Mesenchymal stem cell (in vitro differentiated cells and primary cell): ENCODE measurements around the gene MCMBP.
"Not testable (repeated sequence)": the region's sequence is repeated elsewhere in the genome, so short reads cannot be mapped to it uniquely, and the experiment has no call there.

Experiments used
- DNase-seq: peaks from one replicate; pipeline ENCODE4 v3.0.0-alpha.2; 2013
- H2AFZ ChIP-seq: one replicate; pipeline ENCODE4 v1.6.1; 2013; ENCODE audit warnings: low read depth, mild to moderate bottlenecking, control low read depth, inconsistent platforms, low read length, moderate library complexity
- H2AK5ac ChIP-seq: 2 replicates; pipeline ENCODE4 v1.6.1; 2013; ENCODE audit warnings: low read length, moderate library complexity, mild to moderate bottlenecking, inconsistent platforms; ENCODE audit not compliant: severe bottlenecking
- H2BK120ac ChIP-seq: one replicate; pipeline ENCODE4 v1.6.1; 2013; ENCODE audit warnings: low read depth, mild to moderate bottlenecking, inconsistent platforms, low read length, moderate library complexity
- H2BK12ac ChIP-seq, 2 experiments: one replicate each; pipeline ENCODE4 v1.6.1; 2013; ENCODE audit warnings: inconsistent platforms in 2 of 2, low read length in 2 of 2, mild to moderate bottlenecking in 2 of 2, moderate library complexity in 2 of 2, control low read depth in 1 of 2
- H2BK15ac ChIP-seq: one replicate; pipeline ENCODE4 v1.6.1; 2013; ENCODE audit warnings: mild to moderate bottlenecking, low read depth, inconsistent platforms; ENCODE audit not compliant: poor library complexity, severe bottlenecking
- H2BK5ac ChIP-seq: 2 replicates; pipeline ENCODE4 v1.6.1; 2013; ENCODE audit warnings: low read depth, mild to moderate bottlenecking, low read length, control low read depth, inconsistent platforms; ENCODE audit not compliant: poor library complexity, severe bottlenecking
- H3K14ac ChIP-seq, 2 experiments: one replicate each; pipeline ENCODE4 v1.6.1; 2013; ENCODE audit warnings: inconsistent platforms in 2 of 2, low read length in 2 of 2, control low read depth in 1 of 2, mild to moderate bottlenecking in 1 of 2, moderate library complexity in 1 of 2
- H3K18ac ChIP-seq, 2 experiments: one replicate each; pipeline ENCODE4 v1.6.1; 2013; ENCODE audit warnings: inconsistent platforms in 2 of 2, low read length in 2 of 2, control low read depth in 1 of 2, low read depth in 1 of 2, mild to moderate bottlenecking in 1 of 2
- H3K23ac ChIP-seq, 2 experiments: one replicate each; pipeline ENCODE4 v1.6.1; 2013; ENCODE audit warnings: inconsistent platforms in 2 of 2, low read length in 2 of 2, mild to moderate bottlenecking in 2 of 2, moderate library complexity in 2 of 2, control low read depth in 1 of 2
- H3K27ac ChIP-seq: 2 replicates; pipeline ENCODE4 v1.5.1; 2013; ENCODE audit warnings: mild to moderate bottlenecking, moderate library complexity, low read length, control low read depth, inconsistent platforms; ENCODE audit not compliant: poor library complexity, severe bottlenecking
- H3K27me3 ChIP-seq, 2 experiments: 2 replicates each; pipeline versions ENCODE4 v1.6.1 to v1.7.0; 2013; ENCODE audit warnings: low read length in 2 of 2, mild to moderate bottlenecking in 2 of 2, moderate library complexity in 2 of 2, control low read depth in 1 of 2, inconsistent platforms in 1 of 2; ENCODE audit not compliant: control insufficient read depth in 1 of 2, insufficient read depth in 1 of 2
- H3K36me3 ChIP-seq, 2 experiments: 2 replicates each; pipeline versions ENCODE4 v1.6.1 to v1.7.0; 2013; ENCODE audit warnings: low read length in 2 of 2, control low read depth in 1 of 2, inconsistent platforms in 1 of 2, low read depth in 1 of 2, mild to moderate bottlenecking in 1 of 2; ENCODE audit not compliant: insufficient read depth in 2 of 2, control insufficient read depth in 1 of 2
- H3K4ac ChIP-seq, 2 experiments: one replicate each; pipeline ENCODE4 v1.6.1; 2013; ENCODE audit warnings: inconsistent platforms in 2 of 2, low read length in 2 of 2, mild to moderate bottlenecking in 2 of 2, moderate library complexity in 2 of 2, control low read depth in 1 of 2, low read depth in 1 of 2
- H3K4me1 ChIP-seq: 2 replicates; pipeline ENCODE4 v1.6.1; 2013; ENCODE audit warnings: low read depth, low read length, control low read depth; ENCODE audit not compliant: control insufficient read depth, insufficient read depth
- H3K4me2 ChIP-seq: 2 replicates; pipeline ENCODE4 v1.6.1; 2013; ENCODE audit warnings: low read length, mild to moderate bottlenecking, inconsistent platforms; ENCODE audit not compliant: poor library complexity, severe bottlenecking
- H3K4me3 ChIP-seq, 2 experiments: 2 replicates each; pipeline versions ENCODE4 v1.5.1 to v1.7.0; 2013; ENCODE audit warnings: low read length in 2 of 2, mild to moderate bottlenecking in 2 of 2, control low read depth in 1 of 2, low read depth in 1 of 2; ENCODE audit not compliant: insufficient read depth in 1 of 2
- H3K79me1 ChIP-seq: replicated peaks from 2 replicates; pipeline ENCODE4 v1.6.1; 2013; ENCODE audit warnings: mild to moderate bottlenecking, control low read depth, low read length, inconsistent platforms; ENCODE audit not compliant: poor library complexity, severe bottlenecking
- H3K9ac ChIP-seq: 2 replicates; pipeline ENCODE4 v1.7.0; 2013; ENCODE audit warnings: mild to moderate bottlenecking, low read length, moderate library complexity
- H3K9me3 ChIP-seq: 2 replicates; pipeline ENCODE4 v1.7.0; 2013; ENCODE audit warnings: mild to moderate bottlenecking, low read length; ENCODE audit not compliant: control insufficient read depth
- H4K8ac ChIP-seq: one replicate; pipeline ENCODE4 v1.6.1; 2013; ENCODE audit warnings: inconsistent platforms, mild to moderate bottlenecking, low read length, moderate library complexity
- H4K91ac ChIP-seq: one replicate; pipeline ENCODE4 v1.6.1; 2013; ENCODE audit warnings: mild to moderate bottlenecking, low read length, inconsistent platforms
- WGBS: methylation state at CpG from one replicate; pipeline ENCODE4 v1.1.7; 2013; ENCODE audit warnings: mixed read lengths; 5-methylcytosine and 5-hydroxymethylcytosine counted together

Gene MCMBP

GRCh38 chr10:119801176-119801575 lies 71.5 kb downstream of the MCMBP start:
- no peak overlapping the region for H3K27ac ChIP-seq
- H3K79me1 ChIP-seq: no peaks in the 10 kb centered on the region
- H2AFZ ChIP-seq: no peak overlapping the region
- no peak overlapping the region for H2BK5ac ChIP-seq
- H2BK120ac ChIP-seq: no peak overlapping the region
- 100% methylated on average over 1 of the region's 2 CpGs for WGBS
- peaks cover 2 to 26% of the 10 kb centered on the region in 2 experiments for H3K36me3 ChIP-seq
- no peak overlapping the region for H3K23ac ChIP-seq
- H3K18ac ChIP-seq: no peak overlapping the region
- H4K91ac ChIP-seq: no peak overlapping the region
- no peak overlapping the region for H3K4ac ChIP-seq
- H3K9ac ChIP-seq: no peak overlapping the region
- no peak overlapping the region for H3K14ac ChIP-seq
- no peaks in the 10 kb centered on the region for H3K9me3 ChIP-seq
- H3K4me1 ChIP-seq: peaks cover 2% of the 10 kb centered on the region
- H3K4me3 ChIP-seq: no peak overlapping the region
- no peak overlapping the region for H2BK12ac ChIP-seq
- no peak overlapping the region for H3K4me2 ChIP-seq
- H3K27me3 ChIP-seq: no peaks in the 10 kb centered on the region
- no peak overlapping the region for H2AK5ac ChIP-seq
- DNase-seq: no peak
- H4K8ac ChIP-seq: no peak overlapping the region
- no peak overlapping the region for H2BK15ac ChIP-seq

- Histone ChIP-seq H4K8ac (no peak overlapping the region), H3K9ac (no peak overlapping the region), H4K91ac (no peak overlapping the region), H3K27me3 (no peaks in the 10 kb centered on the region), H3K4ac (no peak overlapping the region), H3K27ac (no peak overlapping the region), H2AK5ac (no peak overlapping the region), H2AFZ (no peak overlapping the region), H2BK5ac (no peak overlapping the region), H3K4me3 (no peak overlapping the region), H3K9me3 (no peaks in the 10 kb centered on the region), H2BK15ac (no peak overlapping the region), H3K4me2 (no peak overlapping the region), H2BK12ac (no peak overlapping the region), H2BK120ac (no peak overlapping the region), H3K18ac (no peak overlapping the region), H3K14ac (no peak overlapping the region), H3K23ac (no peak overlapping the region), H3K79me1 (no peaks in the 10 kb centered on the region), H3K4me1 (peaks cover 2% of the 10 kb centered on the region), H3K36me3 (peaks cover 0 to 11% of the 10 kb centered on the region in 2 experiments)
- WGBS: 93% methylated on average over 5 of the region's 6 CpGs
- DNase-seq: no peak
Measured at GRCh38 chr10:119796039-119796438, 76.6 kb downstream of the MCMBP start.

GRCh38 chr10:119795101-119795500 lies 77.5 kb downstream of the MCMBP start:
- not testable (repeated sequence) for H2AK5ac ChIP-seq, H3K4me3 ChIP-seq, H3K23ac ChIP-seq, H3K4me2 ChIP-seq, H3K14ac ChIP-seq, H3K9me3 ChIP-seq, H4K8ac ChIP-seq, H3K27ac ChIP-seq, H3K27me3 ChIP-seq, H2BK15ac ChIP-seq, H2BK120ac ChIP-seq, H3K79me1 ChIP-seq, H2BK5ac ChIP-seq, H3K18ac ChIP-seq, H3K9ac ChIP-seq, DNase-seq, H4K91ac ChIP-seq, H3K4me1 ChIP-seq, H3K4ac ChIP-seq, H2AFZ ChIP-seq, H2BK12ac ChIP-seq
- over 99% methylated on average over 16 of the region's 32 CpGs for WGBS
- peaks cover 0 to 11% of the 10 kb centered on the region in 2 experiments for H3K36me3 ChIP-seq

- Histone ChIP-seq H2BK5ac (no peak overlapping the region), H3K27me3 (no peaks in the 10 kb centered on the region), H2BK12ac (no peak overlapping the region), H3K23ac (no peak overlapping the region), H3K9ac (no peak overlapping the region), H3K9me3 (no peaks in the 10 kb centered on the region), H3K4me1 (peaks cover 2% of the 10 kb centered on the region), H2AFZ (no peak overlapping the region), H4K91ac (no peak overlapping the region), H2BK120ac (no peak overlapping the region), H3K36me3 (no peaks in the 10 kb centered on the region), H2BK15ac (no peak overlapping the region), H3K79me1 (peaks cover 5% of the 10 kb centered on the region), H4K8ac (no peak overlapping the region), H3K27ac (no peak overlapping the region), H3K4me3 (no peak overlapping the region), H3K14ac (no peak overlapping the region), H3K4ac (no peak overlapping the region), H2AK5ac (no peak overlapping the region), H3K18ac (no peak overlapping the region), H3K4me2 (no peak overlapping the region)
- WGBS: 34% methylated on average over 3 of the region's 5 CpGs
- DNase-seq: peak; percentile 81
Measured at GRCh38 chr10:119786117-119786769, 86.4 kb downstream of the MCMBP start.
